OCI-LY3 (cell line): ENCODE results near the gene FOXL1.

Experiments
- H2AFZ ChIP-seq: fragments of 200-600, 300-600 bp; shearing (Covaris generic); 2 replicates; pipeline ENCODE4 v1.6.0; 2014; ENCODE audit warnings: antibody characterized with exemption, low read depth, low read length
- H3K27ac ChIP-seq: fragments of 200-600, 300-600 bp; sonication (generic); 2 replicates; pipeline ENCODE4 v1.5.1; 2014; ENCODE audit warnings: mild to moderate bottlenecking, low read length, moderate library complexity, mixed read lengths
- H3K27me3 ChIP-seq: fragments of 200-600, 300-600 bp; sonication (generic); 2 replicates; pipeline ENCODE4 v1.6.1; 2014; ENCODE audit warnings: low read depth, low read length, mixed read lengths
- H3K36me3 ChIP-seq: fragments of 200-600, 300-600 bp; sonication (generic); replicated peaks from 2 replicates; pipeline ENCODE3; 2014; ENCODE audit warnings: low read depth, low read length, mixed read lengths
- H3K4me1 ChIP-seq: fragments of 300-600, 200-600 bp; sonication (generic); 2 replicates; pipeline ENCODE4 v1.6.1; 2014; ENCODE audit warnings: low read length, mixed read lengths
- H3K4me2 ChIP-seq: fragments of 200-600, 300-600 bp; sonication (generic); 2 replicates; pipeline ENCODE4 v1.6.1; 2014; ENCODE audit warnings: low read length, mixed read lengths
- H3K4me3 ChIP-seq: fragments of 300-600, 200-600 bp; sonication (generic); 2 replicates; pipeline ENCODE4 v1.5.1; 2014; ENCODE audit warnings: antibody characterized with exemption, mild to moderate bottlenecking, low read length, moderate library complexity
- H3K79me2 ChIP-seq: fragments of 300-600, 200-600 bp; shearing (Covaris generic); 2 replicates; pipeline ENCODE4 v1.6.1; 2014; ENCODE audit warnings: mild to moderate bottlenecking, low read length, mixed read lengths
- H3K9ac ChIP-seq: fragments of 300-600, 200-600 bp; shearing (Covaris generic); 2 replicates; pipeline ENCODE4 v1.6.0; 2014; ENCODE audit warnings: mild to moderate bottlenecking, low read length, moderate library complexity
- H3K9me3 ChIP-seq: fragments of 200-600, 300-600 bp; shearing (Covaris generic); 2 replicates; pipeline ENCODE4 v1.6.1; 2014; ENCODE audit warnings: low read length, mixed read lengths; ENCODE audit not compliant: insufficient read depth
- H4K20me1 ChIP-seq: fragments of 200-600, 300-600 bp; sonication (generic); 2 replicates; pipeline ENCODE4 v1.6.1; 2016; ENCODE audit warnings: low read length, mixed read lengths; ENCODE audit not compliant: insufficient read depth
- EZH2phosphoT487 ChIP-seq: fragments of 200-600 bp; shearing (Covaris generic); IDR thresholded peaks from 2 replicates; pipeline ENCODE4 v1.6.1; 2018; ENCODE audit warnings: antibody characterized with exemption, mixed run types, low read depth
- TF ChIP-seq, protein P1 (sequence below): fragments of 200-600, 300-600 bp; sonication (generic); IDR thresholded peaks from 2 replicates; pipeline ENCODE4 v1.5.1; 2014; ENCODE audit warnings: antibody characterized with exemption, low read length, low read depth

The FOXL1 gene

DNA sequence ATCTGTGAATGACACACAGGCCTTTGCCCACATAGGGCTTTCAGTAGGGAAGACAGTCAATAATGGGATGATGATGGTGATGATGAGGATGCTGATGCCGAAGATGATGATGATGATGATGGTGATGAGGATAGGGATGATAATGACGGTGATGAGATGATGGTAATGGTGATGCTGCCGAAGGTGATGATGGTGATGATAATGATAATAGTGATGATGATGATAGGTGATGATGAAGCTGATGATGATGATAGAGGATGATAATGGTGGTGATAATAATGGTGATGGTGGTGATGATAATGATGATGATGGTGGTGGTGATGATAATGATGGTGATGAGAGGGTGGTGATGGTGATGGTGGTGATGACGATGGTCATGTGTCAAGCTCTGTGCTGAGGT lies 12.9 kb downstream of the FOXL1 start:
- TF ChIP-seq EZH2phosphoT487: no peak
- TF ChIP-seq, protein P1, sequence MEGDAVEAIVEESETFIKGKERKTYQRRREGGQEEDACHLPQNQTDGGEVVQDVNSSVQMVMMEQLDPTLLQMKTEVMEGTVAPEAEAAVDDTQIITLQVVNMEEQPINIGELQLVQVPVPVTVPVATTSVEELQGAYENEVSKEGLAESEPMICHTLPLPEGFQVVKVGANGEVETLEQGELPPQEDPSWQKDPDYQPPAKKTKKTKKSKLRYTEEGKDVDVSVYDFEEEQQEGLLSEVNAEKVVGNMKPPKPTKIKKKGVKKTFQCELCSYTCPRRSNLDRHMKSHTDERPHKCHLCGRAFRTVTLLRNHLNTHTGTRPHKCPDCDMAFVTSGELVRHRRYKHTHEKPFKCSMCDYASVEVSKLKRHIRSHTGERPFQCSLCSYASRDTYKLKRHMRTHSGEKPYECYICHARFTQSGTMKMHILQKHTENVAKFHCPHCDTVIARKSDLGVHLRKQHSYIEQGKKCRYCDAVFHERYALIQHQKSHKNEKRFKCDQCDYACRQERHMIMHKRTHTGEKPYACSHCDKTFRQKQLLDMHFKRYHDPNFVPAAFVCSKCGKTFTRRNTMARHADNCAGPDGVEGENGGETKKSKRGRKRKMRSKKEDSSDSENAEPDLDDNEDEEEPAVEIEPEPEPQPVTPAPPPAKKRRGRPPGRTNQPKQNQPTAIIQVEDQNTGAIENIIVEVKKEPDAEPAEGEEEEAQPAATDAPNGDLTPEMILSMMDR: no peak
- H3K4me1 ChIP-seq: no peaks in the 10 kb centered on the region
- H3K27me3 ChIP-seq: peaks cover 44% of the 10 kb centered on the region
- H3K79me2 ChIP-seq: no peaks in the 10 kb centered on the region
- no peaks in the 10 kb centered on the region for H3K36me3 ChIP-seq
- no peak overlapping the region for H3K4me3 ChIP-seq
- H3K4me2 ChIP-seq: no peak overlapping the region
- H2AFZ ChIP-seq: no peak overlapping the region
- H4K20me1 ChIP-seq: no peaks in the 10 kb centered on the region
- no peak overlapping the region for H3K9ac ChIP-seq
- no peaks in the 10 kb centered on the region for H3K9me3 ChIP-seq
- H3K27ac ChIP-seq: no peak overlapping the region

DNA sequence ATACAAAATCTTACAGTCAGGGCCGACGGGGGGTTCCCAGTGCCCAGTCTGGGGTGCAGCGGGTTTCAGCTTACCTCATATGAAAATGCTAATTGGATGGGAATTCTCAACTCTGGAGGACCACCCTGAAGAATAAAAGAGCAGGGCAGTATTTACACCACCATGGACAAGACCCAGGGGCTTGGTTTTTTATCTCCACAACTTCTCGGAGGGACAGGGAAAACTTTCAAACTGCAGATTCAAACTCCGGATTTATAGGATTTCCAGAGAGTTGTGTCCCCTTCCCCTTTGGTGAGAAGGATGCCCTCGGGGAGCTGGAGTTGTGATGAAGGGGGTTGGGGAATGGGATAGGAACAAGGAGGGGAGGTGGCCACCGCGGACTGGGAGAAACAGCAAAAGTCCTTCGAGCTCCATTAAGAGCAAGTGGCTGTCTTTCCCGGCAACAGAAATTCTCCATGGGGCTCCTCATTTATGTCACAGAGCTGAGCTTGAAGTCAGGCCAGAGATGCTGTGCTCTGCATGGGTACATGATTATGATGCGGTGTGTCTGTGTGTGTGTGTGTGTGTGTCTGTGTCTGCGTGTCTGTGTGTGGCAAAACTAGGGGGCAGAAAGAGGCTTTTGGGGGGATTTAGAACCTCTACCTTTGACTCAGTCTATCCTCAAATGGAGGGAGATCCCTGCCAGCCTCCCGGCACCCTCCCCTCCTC lies 15.7 kb downstream of the FOXL1 start:
- H2AFZ ChIP-seq: no peak overlapping the region
- H3K9ac ChIP-seq: no peak overlapping the region
- no peak overlapping the region for H3K27ac ChIP-seq
- no peaks in the 10 kb centered on the region for H3K9me3 ChIP-seq
- no peaks in the 10 kb centered on the region for H4K20me1 ChIP-seq
- H3K79me2 ChIP-seq: no peaks in the 10 kb centered on the region
- no peak for TF ChIP-seq EZH2phosphoT487
- TF ChIP-seq, protein P1: no peak
- no peaks in the 10 kb centered on the region for H3K4me1 ChIP-seq
- H3K36me3 ChIP-seq: no peaks in the 10 kb centered on the region
- H3K27me3 ChIP-seq: peaks cover 50% of the 10 kb centered on the region
- no peak overlapping the region for H3K4me3 ChIP-seq
- no peak overlapping the region for H3K4me2 ChIP-seq

DNA sequence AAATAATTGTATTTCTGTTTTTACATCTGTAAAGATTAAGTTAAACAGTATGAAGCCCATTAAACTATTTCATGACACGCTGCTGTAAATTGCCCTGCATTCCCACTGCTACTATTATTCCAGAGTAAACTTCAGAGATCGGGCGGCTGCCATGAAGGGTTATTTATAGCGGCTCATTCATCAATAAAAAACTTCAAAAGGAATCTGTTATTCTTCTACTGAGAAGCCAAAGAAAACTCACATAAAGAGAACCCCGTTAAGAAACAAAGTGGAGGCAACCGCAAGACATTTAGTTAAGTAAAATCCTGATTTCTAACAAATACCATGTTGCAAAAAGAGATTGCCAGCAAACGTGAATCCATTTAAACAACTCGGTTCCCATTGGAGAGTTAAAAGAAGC lies 16.4 kb downstream of the FOXL1 start:
- Histone ChIP-seq H3K4me2 (no peak overlapping the region), H3K9ac (no peak overlapping the region)

GRCh38 chr16:86595983-86596605 lies 17.7 kb downstream of the FOXL1 start:
- TF ChIP-seq, protein P1: no peak
- no peak for TF ChIP-seq EZH2phosphoT487
- H3K36me3 ChIP-seq: no peaks in the 10 kb centered on the region
- no peaks in the 10 kb centered on the region for H3K79me2 ChIP-seq
- H3K4me1 ChIP-seq: no peaks in the 10 kb centered on the region
- H3K9me3 ChIP-seq: no peaks in the 10 kb centered on the region
- H3K4me3 ChIP-seq: no peak overlapping the region
- no peak overlapping the region for H3K27ac ChIP-seq
- H3K4me2 ChIP-seq: no peak overlapping the region
- no peaks in the 10 kb centered on the region for H4K20me1 ChIP-seq
- H2AFZ ChIP-seq: no peak overlapping the region
- no peak overlapping the region for H3K9ac ChIP-seq
- H3K27me3 ChIP-seq: peaks cover 42% of the 10 kb centered on the region

More for the DNA sequence above, 16.4 kb downstream of the FOXL1 start:
- TF ChIP-seq EZH2phosphoT487: no peak
- TF ChIP-seq, protein P1: no peak
- H3K4me3 ChIP-seq: no peak overlapping the region
- no peaks in the 10 kb centered on the region for H4K20me1 ChIP-seq
- no peaks in the 10 kb centered on the region for H3K9me3 ChIP-seq
- no peaks in the 10 kb centered on the region for H3K79me2 ChIP-seq
- no peaks in the 10 kb centered on the region for H3K36me3 ChIP-seq
- H3K4me1 ChIP-seq: no peaks in the 10 kb centered on the region
- H3K27ac ChIP-seq: no peak overlapping the region
- no peak overlapping the region for H2AFZ ChIP-seq
- H3K27me3 ChIP-seq: peaks cover 49% of the 10 kb centered on the region
